ENCODE results near the gene ACTR5. TPM values are rescaled to one million over a fixed set of nuclear protein-coding genes. Genes with fewer than 3 reads are reported as not detected.

ACTR5 gene
- total and polyA plus RNA-seq, 2 of the 13 experiments (the other 11 are each of a cell fraction or from before 2014, with no cell fraction given), result 19.5 to 20.5 TPM

DNA sequence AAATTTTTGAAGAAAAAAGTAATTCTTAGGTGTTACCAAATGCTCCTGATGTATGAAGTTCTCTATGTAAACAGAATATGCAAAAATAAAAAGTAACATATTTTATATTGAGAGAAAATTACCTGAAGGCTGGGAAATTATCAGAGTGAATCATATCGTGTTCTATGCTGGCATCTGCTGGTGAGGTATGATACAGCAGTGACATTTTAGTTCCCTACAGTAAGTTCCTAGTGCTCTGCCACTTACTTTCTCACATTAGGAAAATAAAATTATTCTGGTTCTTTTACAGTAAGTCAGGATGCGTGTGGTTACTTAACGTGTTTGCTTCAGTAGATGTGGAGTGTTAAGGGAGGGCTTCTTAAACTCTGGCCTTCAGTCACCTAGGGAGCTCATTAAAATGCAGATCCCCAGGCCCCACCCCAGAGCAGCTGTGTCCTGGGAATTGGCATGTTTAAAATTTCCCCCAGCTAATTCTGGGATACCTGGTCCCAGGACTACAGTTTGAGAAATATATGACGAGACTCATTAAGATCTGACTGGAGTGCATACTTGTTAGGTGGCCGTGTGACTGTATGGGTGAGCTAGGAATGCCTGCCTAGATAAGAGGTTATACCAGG, 3.2 kb downstream of the ACTR5 start (continued):
- TF ChIP-seq ZNF232 (CRISPR knock-in tag; IDR thresholded peaks at IDR 0.05; ENCODE audit: borderline replicate concordance), result no peak
- TF ChIP-seq HDAC6 (IDR thresholded peaks at IDR 0.05; ENCODE audit: low read depth, low read length), result no peak
- no peak for TF ChIP-seq ZSCAN9 (CRISPR knock-in tag; IDR thresholded peaks at IDR 0.05; ENCODE audit: borderline replicate concordance)
- no peak for TF ChIP-seq CBX1 (IDR thresholded peaks at IDR 0.05; ENCODE audit: low read depth)
- no peak for TF ChIP-seq ZNF138 (CRISPR knock-in tag; IDR thresholded peaks at IDR 0.05; ENCODE audit: low read depth)
- 0 out of 2 replicates have a peak, but pooled peaks have one; percentile 19 for TF ChIP-seq MED1 (CRISPR knock-in tag; IDR thresholded peaks at IDR 0.05)
- TF ChIP-seq, protein P1, sequence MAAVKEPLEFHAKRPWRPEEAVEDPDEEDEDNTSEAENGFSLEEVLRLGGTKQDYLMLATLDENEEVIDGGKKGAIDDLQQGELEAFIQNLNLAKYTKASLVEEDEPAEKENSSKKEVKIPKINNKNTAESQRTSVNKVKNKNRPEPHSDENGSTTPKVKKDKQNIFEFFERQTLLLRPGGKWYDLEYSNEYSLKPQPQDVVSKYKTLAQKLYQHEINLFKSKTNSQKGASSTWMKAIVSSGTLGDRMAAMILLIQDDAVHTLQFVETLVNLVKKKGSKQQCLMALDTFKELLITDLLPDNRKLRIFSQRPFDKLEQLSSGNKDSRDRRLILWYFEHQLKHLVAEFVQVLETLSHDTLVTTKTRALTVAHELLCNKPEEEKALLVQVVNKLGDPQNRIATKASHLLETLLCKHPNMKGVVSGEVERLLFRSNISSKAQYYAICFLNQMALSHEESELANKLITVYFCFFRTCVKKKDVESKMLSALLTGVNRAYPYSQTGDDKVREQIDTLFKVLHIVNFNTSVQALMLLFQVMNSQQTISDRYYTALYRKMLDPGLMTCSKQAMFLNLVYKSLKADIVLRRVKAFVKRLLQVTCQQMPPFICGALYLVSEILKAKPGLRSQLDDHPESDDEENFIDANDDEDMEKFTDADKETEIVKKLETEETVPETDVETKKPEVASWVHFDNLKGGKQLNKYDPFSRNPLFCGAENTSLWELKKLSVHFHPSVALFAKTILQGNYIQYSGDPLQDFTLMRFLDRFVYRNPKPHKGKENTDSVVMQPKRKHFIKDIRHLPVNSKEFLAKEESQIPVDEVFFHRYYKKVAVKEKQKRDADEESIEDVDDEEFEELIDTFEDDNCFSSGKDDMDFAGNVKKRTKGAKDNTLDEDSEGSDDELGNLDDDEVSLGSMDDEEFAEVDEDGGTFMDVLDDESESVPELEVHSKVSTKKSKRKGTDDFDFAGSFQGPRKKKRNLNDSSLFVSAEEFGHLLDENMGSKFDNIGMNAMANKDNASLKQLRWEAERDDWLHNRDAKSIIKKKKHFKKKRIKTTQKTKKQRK (IDR thresholded peaks at IDR 0.05; ENCODE audit: low read length), result no peak
- no peak for TF ChIP-seq ZNF430 (CRISPR knock-in tag; IDR thresholded peaks at IDR 0.05)
- TF ChIP-seq ZNF383 (CRISPR knock-in tag; IDR thresholded peaks at IDR 0.05; ENCODE audit: borderline replicate concordance), result no peak
- TF ChIP-seq, protein P2, sequence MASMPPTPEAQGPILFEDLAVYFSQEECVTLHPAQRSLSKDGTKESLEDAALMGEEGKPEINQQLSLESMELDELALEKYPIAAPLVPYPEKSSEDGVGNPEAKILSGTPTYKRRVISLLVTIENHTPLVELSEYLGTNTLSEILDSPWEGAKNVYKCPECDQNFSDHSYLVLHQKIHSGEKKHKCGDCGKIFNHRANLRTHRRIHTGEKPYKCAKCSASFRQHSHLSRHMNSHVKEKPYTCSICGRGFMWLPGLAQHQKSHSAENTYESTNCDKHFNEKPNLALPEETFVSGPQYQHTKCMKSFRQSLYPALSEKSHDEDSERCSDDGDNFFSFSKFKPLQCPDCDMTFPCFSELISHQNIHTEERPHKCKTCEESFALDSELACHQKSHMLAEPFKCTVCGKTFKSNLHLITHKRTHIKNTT (CRISPR knock-in tag; IDR thresholded peaks at IDR 0.05), result 0 out of 2 replicates have a peak, but pooled peaks have one; percentile 56
- peak; percentile 30; the same call in 1 of the 2 replicates for TF ChIP-seq KDM5A (IDR thresholded peaks at IDR 0.05; ENCODE audit: borderline replicate concordance, low read length)
- TF ChIP-seq RAD21 (CRISPR knock-in tag; IDR thresholded peaks at IDR 0.05), result peak; percentile 76
- no peak for TF ChIP-seq SRY (CRISPR knock-in tag; IDR thresholded peaks at IDR 0.05)
- TF ChIP-seq, protein P3, sequence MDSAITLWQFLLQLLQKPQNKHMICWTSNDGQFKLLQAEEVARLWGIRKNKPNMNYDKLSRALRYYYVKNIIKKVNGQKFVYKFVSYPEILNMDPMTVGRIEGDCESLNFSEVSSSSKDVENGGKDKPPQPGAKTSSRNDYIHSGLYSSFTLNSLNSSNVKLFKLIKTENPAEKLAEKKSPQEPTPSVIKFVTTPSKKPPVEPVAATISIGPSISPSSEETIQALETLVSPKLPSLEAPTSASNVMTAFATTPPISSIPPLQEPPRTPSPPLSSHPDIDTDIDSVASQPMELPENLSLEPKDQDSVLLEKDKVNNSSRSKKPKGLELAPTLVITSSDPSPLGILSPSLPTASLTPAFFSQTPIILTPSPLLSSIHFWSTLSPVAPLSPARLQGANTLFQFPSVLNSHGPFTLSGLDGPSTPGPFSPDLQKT (CRISPR knock-in tag; IDR thresholded peaks at IDR 0.05; ENCODE audit: borderline replicate concordance), result no peak
- no peak for TF ChIP-seq TOPORS (CRISPR knock-in tag; IDR thresholded peaks at IDR 0.05)
- peak; percentile 20; the same call in 1 of the 2 replicates for TF ChIP-seq HOXA5 (CRISPR knock-in tag; IDR thresholded peaks at IDR 0.05)
- no peak for TF ChIP-seq ZNF878 (CRISPR knock-in tag; IDR thresholded peaks at IDR 0.05)
- TF ChIP-seq, protein P4, sequence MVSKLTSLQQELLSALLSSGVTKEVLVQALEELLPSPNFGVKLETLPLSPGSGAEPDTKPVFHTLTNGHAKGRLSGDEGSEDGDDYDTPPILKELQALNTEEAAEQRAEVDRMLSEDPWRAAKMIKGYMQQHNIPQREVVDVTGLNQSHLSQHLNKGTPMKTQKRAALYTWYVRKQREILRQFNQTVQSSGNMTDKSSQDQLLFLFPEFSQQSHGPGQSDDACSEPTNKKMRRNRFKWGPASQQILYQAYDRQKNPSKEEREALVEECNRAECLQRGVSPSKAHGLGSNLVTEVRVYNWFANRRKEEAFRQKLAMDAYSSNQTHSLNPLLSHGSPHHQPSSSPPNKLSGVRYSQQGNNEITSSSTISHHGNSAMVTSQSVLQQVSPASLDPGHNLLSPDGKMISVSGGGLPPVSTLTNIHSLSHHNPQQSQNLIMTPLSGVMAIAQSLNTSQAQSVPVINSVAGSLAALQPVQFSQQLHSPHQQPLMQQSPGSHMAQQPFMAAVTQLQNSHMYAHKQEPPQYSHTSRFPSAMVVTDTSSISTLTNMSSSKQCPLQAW (CRISPR knock-in tag; IDR thresholded peaks at IDR 0.05), result no peak
- TF ChIP-seq, protein P5, sequence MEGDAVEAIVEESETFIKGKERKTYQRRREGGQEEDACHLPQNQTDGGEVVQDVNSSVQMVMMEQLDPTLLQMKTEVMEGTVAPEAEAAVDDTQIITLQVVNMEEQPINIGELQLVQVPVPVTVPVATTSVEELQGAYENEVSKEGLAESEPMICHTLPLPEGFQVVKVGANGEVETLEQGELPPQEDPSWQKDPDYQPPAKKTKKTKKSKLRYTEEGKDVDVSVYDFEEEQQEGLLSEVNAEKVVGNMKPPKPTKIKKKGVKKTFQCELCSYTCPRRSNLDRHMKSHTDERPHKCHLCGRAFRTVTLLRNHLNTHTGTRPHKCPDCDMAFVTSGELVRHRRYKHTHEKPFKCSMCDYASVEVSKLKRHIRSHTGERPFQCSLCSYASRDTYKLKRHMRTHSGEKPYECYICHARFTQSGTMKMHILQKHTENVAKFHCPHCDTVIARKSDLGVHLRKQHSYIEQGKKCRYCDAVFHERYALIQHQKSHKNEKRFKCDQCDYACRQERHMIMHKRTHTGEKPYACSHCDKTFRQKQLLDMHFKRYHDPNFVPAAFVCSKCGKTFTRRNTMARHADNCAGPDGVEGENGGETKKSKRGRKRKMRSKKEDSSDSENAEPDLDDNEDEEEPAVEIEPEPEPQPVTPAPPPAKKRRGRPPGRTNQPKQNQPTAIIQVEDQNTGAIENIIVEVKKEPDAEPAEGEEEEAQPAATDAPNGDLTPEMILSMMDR (CRISPR knock-in tag; IDR thresholded peaks at IDR 0.05), result peak; percentile 83
- peak; percentile 33; the same call in 1 of the 2 replicates for TF ChIP-seq KAT8 (CRISPR knock-in tag; IDR thresholded peaks at IDR 0.05)
